Endodermal cell (in vitro differentiated cells): Measurements from ENCODE around the gene CHST11. TPM values are rescaled to one million over a fixed set of nuclear protein-coding genes. Genes with fewer than 3 reads are reported as not detected.
A peak's percentile ranks its signal among the peaks of the same experiment; 100 is the strongest.

Experiments used
- DNase-seq: peaks from one replicate; pipeline ENCODE4 v3.0.0-alpha.2; 2017
- H3K27ac ChIP-seq: 2 replicates; pipeline ENCODE4 v1.5.1; 2013; ENCODE audit warnings: mild to moderate bottlenecking, low read depth, low read length, moderate library complexity
- H3K27me3 ChIP-seq: 2 replicates; pipeline ENCODE4 v1.6.1; 2013; ENCODE audit warnings: mild to moderate bottlenecking, low read length, moderate library complexity; ENCODE audit not compliant: insufficient read depth, control insufficient read depth, poor library complexity, severe bottlenecking
- H3K36me3 ChIP-seq: 2 replicates; pipeline ENCODE4 v1.7.0; 2013; ENCODE audit warnings: mild to moderate bottlenecking, low read length, moderate library complexity; ENCODE audit not compliant: control insufficient read depth, insufficient read depth
- H3K4me1 ChIP-seq: one replicate; pipeline ENCODE4 v1.7.0; 2013; ENCODE audit warnings: low read length; ENCODE audit not compliant: control insufficient read depth, insufficient read depth
- H3K4me3 ChIP-seq: 2 replicates; pipeline ENCODE4 v1.5.1; 2013; ENCODE audit warnings: mild to moderate bottlenecking, low read length, moderate library complexity
- H3K9ac ChIP-seq: 2 replicates; pipeline ENCODE4 v1.6.1; 2013; ENCODE audit warnings: mild to moderate bottlenecking, low read length, moderate library complexity; ENCODE audit not compliant: poor library complexity, severe bottlenecking; ENCODE audit errors: extremely low read depth
- H3K9me3 ChIP-seq: 2 replicates; pipeline ENCODE4 v1.6.1; 2013; ENCODE audit warnings: mild to moderate bottlenecking, low read length, moderate library complexity; ENCODE audit not compliant: control insufficient read depth
- H3K27ac Mint-ChIP-seq: 2 replicates; pipeline ENCODE4 v1.8.0; 2020; ENCODE audit warnings: mixed read lengths
- H3K27me3 Mint-ChIP-seq: 2 replicates; pipeline ENCODE4 v1.8.0; 2021; ENCODE audit warnings: mild to moderate bottlenecking, mixed read lengths; ENCODE audit not compliant: insufficient read depth
- H3K36me3 Mint-ChIP-seq: 2 replicates; pipeline ENCODE4 v1.8.0; 2020; ENCODE audit warnings: low read depth, mixed read lengths
- H3K4me1 Mint-ChIP-seq: 2 replicates; pipeline ENCODE4 v1.8.0; 2020; ENCODE audit warnings: mixed read lengths
- H3K4me3 Mint-ChIP-seq: 2 replicates; pipeline ENCODE4 v1.8.0; 2020; ENCODE audit warnings: mild to moderate bottlenecking, moderate library complexity, mixed read lengths
- H3K9me3 Mint-ChIP-seq: 2 replicates; pipeline ENCODE4 v1.8.0; 2020; ENCODE audit warnings: mild to moderate bottlenecking, mixed read lengths
- CTCF ChIP-seq: fragments of 200-600 bp; sonication (generic); conservative IDR thresholded peaks from 2 replicates; pipeline ENCODE4 v1.5.0; 2021; ENCODE audit warnings: antibody characterized with exemption, mild to moderate bottlenecking
- WGBS, 2 experiments: methylation state at CpG; one replicate each; pipeline versions ENCODE4 v1.1.5 to v1.1.7; 2013; ENCODE audit warnings: missing lambda C conversion rate in 2 of 2, mixed read lengths in 1 of 2; ENCODE audit not compliant: insufficient coverage in 1 of 2, insufficient read length in 1 of 2; 5-methylcytosine and 5-hydroxymethylcytosine counted together
- total RNA-seq, 2 donors: library from RNA; stranded (reverse); fragmentation: NEBNext Ultra II Directional in 1 of 2; extraction: Animal tissue kit (Norgen Biotek cat#: 25700) in 1 of 2; gene quantifications; 2 replicates in 1 of 2; 3 replicates in 1 of 2; pipeline ENCODE4 v1.2.1, GENCODE V29; 2021

The CHST11 gene
- total RNA-seq, 2 donors from 2014 or later, result 30.7 to 36.2 TPM

GRCh38 chr12:104472748-104473147, 16.0 kb downstream of the CHST11 start:
- no peaks in the 10 kb centered on the region for H3K27me3 Mint-ChIP-seq
- no peak overlapping the region for H3K4me3 ChIP-seq
- H3K9ac ChIP-seq, result no peak overlapping the region
- peaks cover 5% of the 10 kb centered on the region for H3K9me3 ChIP-seq
- H3K4me3 Mint-ChIP-seq, result no peak overlapping the region
- peaks cover 6% of the 10 kb centered on the region for H3K36me3 Mint-ChIP-seq
- no peak for TF ChIP-seq CTCF
- peaks cover 4% of the 10 kb centered on the region for H3K36me3 ChIP-seq
- H3K27ac Mint-ChIP-seq, result no peak overlapping the region
- H3K4me1 Mint-ChIP-seq, result peaks cover 48% of the 10 kb centered on the region
- H3K9me3 Mint-ChIP-seq, result no peaks in the 10 kb centered on the region
- WGBS, 2 experiments, result 79 to 90% methylated on average over 2 to 4 of the region's 4 CpGs
- no peaks in the 10 kb centered on the region for H3K27me3 ChIP-seq
- DNase-seq, result no peak
- peaks cover 2% of the 10 kb centered on the region for H3K4me1 ChIP-seq
- no peak overlapping the region for H3K27ac ChIP-seq

GRCh38 chr12:104473374-104473983, 16.7 kb downstream of the CHST11 start:
- peaks cover 42% of the 10 kb centered on the region for H3K4me1 Mint-ChIP-seq
- H3K27ac ChIP-seq, result peak overlapping the region; percentile 81
- no peak overlapping the region for H3K4me3 Mint-ChIP-seq

GRCh38 chr12:104475271-104475670, 18.5 kb downstream of the CHST11 start:
- Mint-ChIP-seq H3K36me3 (peaks cover 8% of the 10 kb centered on the region), H3K4me3 (no peak overlapping the region), H3K9me3 (peaks cover 3% of the 10 kb centered on the region), H3K27me3 (no peaks in the 10 kb centered on the region), H3K4me1 (peaks cover 32% of the 10 kb centered on the region), H3K27ac (no peak overlapping the region)
- peaks cover 6% of the 10 kb centered on the region for H3K36me3 ChIP-seq
- H3K27ac ChIP-seq, result no peak overlapping the region
- DNase-seq, result no peak
- WGBS, 2 experiments, result 71% methylated on average over 1 of the region's 1 CpG; no CpG with 5 or more reads in 1 of the 2 experiments
- H3K27me3 ChIP-seq, result no peaks in the 10 kb centered on the region
- H3K9ac ChIP-seq, result no peak overlapping the region
- H3K4me3 ChIP-seq, result no peak overlapping the region
- peaks cover 5% of the 10 kb centered on the region for H3K9me3 ChIP-seq
- TF ChIP-seq CTCF, result no peak
- no peaks in the 10 kb centered on the region for H3K4me1 ChIP-seq

More at GRCh38 chr12:104473374-104473983, 16.7 kb downstream of the CHST11 start:
- H3K36me3 ChIP-seq, result peaks cover 4% of the 10 kb centered on the region
- 61 to 80% methylated on average over 5 to 10 of the region's 10 CpGs for WGBS, 2 experiments
- no peaks in the 10 kb centered on the region for H3K9me3 Mint-ChIP-seq
- H3K9me3 ChIP-seq, result peaks cover 5% of the 10 kb centered on the region
- H3K4me1 ChIP-seq, result peaks cover 2% of the 10 kb centered on the region
- H3K27me3 Mint-ChIP-seq, result no peaks in the 10 kb centered on the region
- DNase-seq, result no peak
- H3K36me3 Mint-ChIP-seq, result peaks cover 6% of the 10 kb centered on the region
- no peaks in the 10 kb centered on the region for H3K27me3 ChIP-seq
- H3K27ac Mint-ChIP-seq, result no peak overlapping the region
- H3K4me3 ChIP-seq, result no peak overlapping the region
- TF ChIP-seq CTCF, result no peak
- no peak overlapping the region for H3K9ac ChIP-seq
